SK-N-MC (cell line): ENCODE results near the gene SMAP1.

Experiments used
- DNase-seq: peaks from one replicate; pipeline ENCODE4 v3.0.0-alpha.2; 2011; ENCODE audit warnings: low read depth, low spot score
- H3K27ac ChIP-seq: fragments of 200-600 bp; sonication (generic); 2 replicates; pipeline ENCODE4 v1.5.1; 2016; ENCODE audit warnings: mixed run types
- H3K36me3 ChIP-seq: fragments of 200-600 bp; sonication (generic); 2 replicates; pipeline ENCODE4 v1.6.1; 2017; ENCODE audit warnings: antibody characterized with exemption, low read length, mixed read lengths; ENCODE audit not compliant: insufficient read depth
- H3K4me3 ChIP-seq: fragments of 200-600 bp; sonication (generic); 2 replicates; pipeline ENCODE4 v1.5.1; 2016
- H3K9ac ChIP-seq: fragments of 200-600 bp; sonication (generic); 2 replicates; pipeline ENCODE4 v1.8.0; 2017; ENCODE audit warnings: mixed run types, mixed read lengths; ENCODE audit not compliant: insufficient read length
- H3K9me3 ChIP-seq: fragments of 200-600 bp; sonication (generic); 2 replicates; pipeline ENCODE4 v1.6.1; 2017; ENCODE audit warnings: low read depth, mild to moderate bottlenecking, antibody characterized with exemption, low read length, moderate library complexity, mixed read lengths
- EZH2 ChIP-seq: fragments of 200-600 bp; sonication (generic); IDR thresholded peaks from one replicate; pipeline ENCODE4 v1.6.1; 2017; ENCODE audit warnings: antibody characterized with exemption
- FOXP2 ChIP-seq: optimal IDR thresholded peaks from 2 replicates; pipeline ENCODE3; 2011; ENCODE audit warnings: mild to moderate bottlenecking, moderate library complexity; ENCODE audit not compliant: insufficient read depth; ENCODE audit errors: extremely low read length, control extremely low read depth
- POLR2AphosphoS5 ChIP-seq: IDR thresholded peaks from 2 replicates; pipeline ENCODE4 v1.6.1; 2012; ENCODE audit warnings: mild to moderate bottlenecking, low read depth, low read length, borderline replicate concordance

Gene SMAP1

GRCh38 chr6:70901324-70901723, 233.6 kb downstream of the SMAP1 start:
- no peak for DNase-seq
- Histone ChIP-seq H3K9ac (no peak overlapping the region), H3K4me3 (no peak overlapping the region), H3K27ac (no peak overlapping the region), H3K9me3 (no peaks in the 10 kb centered on the region), H3K36me3 (no peaks in the 10 kb centered on the region)
- no peak for TF ChIP-seq POLR2AphosphoS5
- TF ChIP-seq EZH2: no peak
- no peak for TF ChIP-seq FOXP2

GRCh38 chr6:70903665-70904452, 236.2 kb downstream of the SMAP1 start:
- H3K4me3 ChIP-seq: no peak overlapping the region
- no peak overlapping the region for H3K27ac ChIP-seq
- DNase-seq: no peak
- H3K9me3 ChIP-seq: no peaks in the 10 kb centered on the region
- H3K36me3 ChIP-seq: no peaks in the 10 kb centered on the region
- no peak overlapping the region for H3K9ac ChIP-seq
- TF ChIP-seq FOXP2: no peak
- no peak for TF ChIP-seq EZH2
- no peak for TF ChIP-seq POLR2AphosphoS5

GRCh38 chr6:70905742-70906141, 238.1 kb downstream of the SMAP1 start:
- Histone ChIP-seq H3K9me3 (no peaks in the 10 kb centered on the region), H3K36me3 (no peaks in the 10 kb centered on the region), H3K27ac (no peak overlapping the region), H3K9ac (no peak overlapping the region), H3K4me3 (no peak overlapping the region)
- no peak for DNase-seq
- no peak for TF ChIP-seq EZH2
- TF ChIP-seq FOXP2: no peak
- no peak for TF ChIP-seq POLR2AphosphoS5
